KMS-11 (cell line): ENCODE results near the gene REV1.

Experiments
- H2AFZ ChIP-seq: fragments of 200-600 bp; sonication (generic); 2 replicates; pipeline ENCODE4 v1.6.1; 2016; ENCODE audit warnings: antibody characterized with exemption, mixed run types, low read depth
- H3K27ac ChIP-seq: fragments of 200-600 bp; sonication (generic); 2 replicates; pipeline ENCODE4 v1.6.1; 2016; ENCODE audit warnings: mild to moderate bottlenecking, mixed run types
- H3K27me3 ChIP-seq: fragments of 200-600 bp; sonication (generic); 2 replicates; pipeline ENCODE4 v1.6.1; 2017; ENCODE audit warnings: mild to moderate bottlenecking, low read depth, mixed run types, moderate library complexity; ENCODE audit not compliant: insufficient read depth
- H3K36me3 ChIP-seq: fragments of 200-600 bp; sonication (generic); 2 replicates; pipeline ENCODE4 v1.6.1; 2017; ENCODE audit warnings: mild to moderate bottlenecking, mixed run types; ENCODE audit not compliant: insufficient read depth
- H3K4me1 ChIP-seq: fragments of 200-600 bp; sonication (generic); 2 replicates; pipeline ENCODE4 v1.6.1; 2016; ENCODE audit warnings: mild to moderate bottlenecking, low read depth, mixed run types; ENCODE audit not compliant: poor library complexity, severe bottlenecking
- H3K4me2 ChIP-seq: fragments of 200-600 bp; sonication (generic); 2 replicates; pipeline ENCODE4 v1.7.0; 2016; ENCODE audit warnings: mild to moderate bottlenecking, mixed run types
- H3K4me3 ChIP-seq: fragments of 200-600 bp; sonication (generic); IDR thresholded peaks from 2 replicates; pipeline ENCODE4 v1.6.1; 2017; ENCODE audit warnings: low read depth, low read length, mixed read lengths; ENCODE audit not compliant: insufficient read depth
- H3K79me2 ChIP-seq: fragments of 200-600 bp; sonication (generic); 2 replicates; pipeline ENCODE4 v1.6.1; 2016; ENCODE audit warnings: low read depth, mixed run types; ENCODE audit not compliant: insufficient read depth
- H3K9ac ChIP-seq: fragments of 200-600 bp; sonication (generic); 2 replicates; pipeline ENCODE4 v1.6.1; 2016; ENCODE audit warnings: mild to moderate bottlenecking, mixed run types
- H4K20me1 ChIP-seq: fragments of 200-600 bp; sonication (generic); 2 replicates; pipeline ENCODE4 v1.6.1; 2016; ENCODE audit warnings: mild to moderate bottlenecking, mixed run types; ENCODE audit not compliant: insufficient read depth
- TF ChIP-seq, protein P1 (sequence below): fragments of 200-600 bp; sonication (generic); conservative IDR thresholded peaks from 2 replicates; pipeline ENCODE4 v1.6.1; 2017; ENCODE audit warnings: low read depth, mild to moderate bottlenecking, antibody characterized with exemption, low read length, moderate library complexity, mixed read lengths

Gene REV1

GRCh38 chr2:99389371-99389770 lies 100.4 kb downstream of the REV1 start:
- H3K36me3 ChIP-seq = peaks cover 2% of the 10 kb centered on the region; the same call in 1 of the 2 replicates
- no peaks in the 10 kb centered on the region for H4K20me1 ChIP-seq
- no peak overlapping the region for H3K4me2 ChIP-seq
- no peak overlapping the region for H2AFZ ChIP-seq
- H3K4me3 ChIP-seq = no peak overlapping the region
- H3K9ac ChIP-seq = no peak overlapping the region
- H3K27me3 ChIP-seq = no peaks in the 10 kb centered on the region
- TF ChIP-seq, protein P1, sequence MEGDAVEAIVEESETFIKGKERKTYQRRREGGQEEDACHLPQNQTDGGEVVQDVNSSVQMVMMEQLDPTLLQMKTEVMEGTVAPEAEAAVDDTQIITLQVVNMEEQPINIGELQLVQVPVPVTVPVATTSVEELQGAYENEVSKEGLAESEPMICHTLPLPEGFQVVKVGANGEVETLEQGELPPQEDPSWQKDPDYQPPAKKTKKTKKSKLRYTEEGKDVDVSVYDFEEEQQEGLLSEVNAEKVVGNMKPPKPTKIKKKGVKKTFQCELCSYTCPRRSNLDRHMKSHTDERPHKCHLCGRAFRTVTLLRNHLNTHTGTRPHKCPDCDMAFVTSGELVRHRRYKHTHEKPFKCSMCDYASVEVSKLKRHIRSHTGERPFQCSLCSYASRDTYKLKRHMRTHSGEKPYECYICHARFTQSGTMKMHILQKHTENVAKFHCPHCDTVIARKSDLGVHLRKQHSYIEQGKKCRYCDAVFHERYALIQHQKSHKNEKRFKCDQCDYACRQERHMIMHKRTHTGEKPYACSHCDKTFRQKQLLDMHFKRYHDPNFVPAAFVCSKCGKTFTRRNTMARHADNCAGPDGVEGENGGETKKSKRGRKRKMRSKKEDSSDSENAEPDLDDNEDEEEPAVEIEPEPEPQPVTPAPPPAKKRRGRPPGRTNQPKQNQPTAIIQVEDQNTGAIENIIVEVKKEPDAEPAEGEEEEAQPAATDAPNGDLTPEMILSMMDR = no peak
- H3K79me2 ChIP-seq = no peaks in the 10 kb centered on the region; the same call in 1 of the 2 replicates
- H3K27ac ChIP-seq = no peak overlapping the region
- H3K4me1 ChIP-seq = no peaks in the 10 kb centered on the region

DNA sequence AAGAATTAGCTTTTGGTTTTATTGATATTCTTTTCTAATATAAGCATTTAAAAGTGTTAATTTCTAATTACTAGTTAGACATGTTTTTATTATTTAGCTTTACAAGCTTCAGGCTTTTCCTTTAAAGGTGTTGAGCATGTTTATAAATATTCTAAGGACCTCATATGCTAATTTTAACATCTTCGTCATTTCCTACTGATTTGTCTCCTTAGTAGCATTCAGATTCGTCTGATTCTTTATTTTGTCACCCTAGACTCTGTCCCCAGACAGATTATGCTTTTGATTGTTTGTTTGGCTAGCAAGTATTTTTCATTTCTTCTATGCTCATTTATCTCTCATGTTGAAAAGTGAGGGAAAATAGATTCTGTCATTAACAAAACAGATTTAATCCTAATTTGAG lies 100.9 kb downstream of the REV1 start:
- Histone ChIP-seq H2AFZ (no peak overlapping the region), H3K36me3 (no peaks in the 10 kb centered on the region; the same call in 1 of the 2 replicates), H4K20me1 (no peaks in the 10 kb centered on the region), H3K4me2 (no peak overlapping the region), H3K79me2 (no peaks in the 10 kb centered on the region; the same call in 1 of the 2 replicates), H3K4me1 (no peaks in the 10 kb centered on the region), H3K9ac (no peak overlapping the region), H3K27ac (no peak overlapping the region), H3K27me3 (no peaks in the 10 kb centered on the region), H3K4me3 (no peak overlapping the region)
- TF ChIP-seq, protein P1 = no peak

GRCh38 chr2:99386011-99386410 lies 103.8 kb downstream of the REV1 start:
- Histone ChIP-seq H3K27me3 (no peaks in the 10 kb centered on the region), H3K36me3 (peaks cover 6% of the 10 kb centered on the region; the same call in 1 of the 2 replicates), H3K4me1 (no peaks in the 10 kb centered on the region), H3K4me3 (no peak overlapping the region), H4K20me1 (no peaks in the 10 kb centered on the region), H3K79me2 (no peaks in the 10 kb centered on the region; the same call in 1 of the 2 replicates), H2AFZ (no peak overlapping the region), H3K4me2 (no peak overlapping the region), H3K27ac (no peak overlapping the region), H3K9ac (no peak overlapping the region)
- TF ChIP-seq, protein P1 = no peak

- no peaks in the 10 kb centered on the region for H3K27me3 ChIP-seq
- H3K4me3 ChIP-seq = no peak overlapping the region
- no peak overlapping the region for H3K9ac ChIP-seq
- TF ChIP-seq, protein P1 = no peak
- peaks cover 28% of the 10 kb centered on the region for H3K4me1 ChIP-seq
- H3K4me2 ChIP-seq = no peak overlapping the region
- H3K27ac ChIP-seq = no peak overlapping the region
- H4K20me1 ChIP-seq = no peaks in the 10 kb centered on the region
- no peaks in the 10 kb centered on the region for H3K79me2 ChIP-seq
- H2AFZ ChIP-seq = no peak overlapping the region
- peaks cover 14% of the 10 kb centered on the region; the same call in 1 of the 2 replicates for H3K36me3 ChIP-seq
These were observed 107.7 kb downstream of the REV1 start for GRCh38 chr2:99382143-99382542.
